ENCODE results near the gene PRR5.
"Not testable (repeated sequence)": the region's sequence is repeated elsewhere in the genome, so short reads cannot be mapped to it uniquely, and the experiment has no call there.

The PRR5 gene, protein sequence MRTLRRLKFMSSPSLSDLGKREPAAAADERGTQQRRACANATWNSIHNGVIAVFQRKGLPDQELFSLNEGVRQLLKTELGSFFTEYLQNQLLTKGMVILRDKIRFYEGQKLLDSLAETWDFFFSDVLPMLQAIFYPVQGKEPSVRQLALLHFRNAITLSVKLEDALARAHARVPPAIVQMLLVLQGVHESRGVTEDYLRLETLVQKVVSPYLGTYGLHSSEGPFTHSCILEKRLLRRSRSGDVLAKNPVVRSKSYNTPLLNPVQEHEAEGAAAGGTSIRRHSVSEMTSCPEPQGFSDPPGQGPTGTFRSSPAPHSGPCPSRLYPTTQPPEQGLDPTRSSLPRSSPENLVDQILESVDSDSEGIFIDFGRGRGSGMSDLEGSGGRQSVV

GRCh38 chr22:44701824-44702478 is at the start of gene PRR5:
PRR5 (plus strand) TSS chr22:44702204; CDS start chr22:44702475, 271 bp downstream.
- H3K4me1 ChIP-seq (ENCODE audit: control insufficient read depth in 1 of 2, insufficient read depth in 1 of 2, low read depth in 1 of 2, low read length in 1 of 2): peaks cover 23 to 24% of the 10 kb centered on the region in 2 experiments
- H3K4me3 ChIP-seq (ENCODE audit: low read depth in 1 of 2, low read length in 1 of 2): peak within 1 kb of the TSS; percentile 57 to 60
- H3K36me3 ChIP-seq: no peaks in the 10 kb centered on the region
- H3K27ac ChIP-seq: no peak within 1 kb of the TSS
- TF ChIP-seq CTCF (IDR thresholded peaks at IDR 0.05): no peak
- H3K9me3 ChIP-seq: no peaks in the 10 kb centered on the region
- peaks cover 57% of the 10 kb centered on the region for H3K27me3 ChIP-seq

DNA sequence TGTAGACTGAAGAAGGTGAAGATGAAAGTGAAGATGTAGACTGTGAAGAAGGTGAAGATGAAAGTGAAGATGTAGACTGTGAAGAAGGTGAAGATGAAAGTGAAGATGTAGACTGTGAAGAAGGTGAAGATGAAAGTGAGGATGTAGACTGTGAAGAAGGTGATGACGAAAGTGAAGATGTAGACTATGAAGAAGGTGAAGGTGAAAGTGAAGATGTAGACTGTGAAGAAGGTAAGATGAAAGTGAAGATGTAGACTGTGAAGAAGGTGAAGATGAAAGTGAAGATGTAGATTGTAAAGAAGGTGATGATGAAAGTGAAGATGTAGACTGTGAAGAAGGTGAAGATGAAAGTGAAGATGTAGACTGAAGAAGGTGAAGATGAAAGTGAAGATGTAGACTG is 49.1 kb upstream of the PRR5 start:
- not testable (repeated sequence) for H3K4me1 ChIP-seq (ENCODE audit: control insufficient read depth in 1 of 2, insufficient read depth in 1 of 2, low read depth in 1 of 2, low read length in 1 of 2); H3K27ac ChIP-seq; H3K36me3 ChIP-seq; H3K9me3 ChIP-seq; H3K4me3 ChIP-seq (ENCODE audit: low read depth in 1 of 2, low read length in 1 of 2)
- H3K27me3 ChIP-seq: peaks cover 14% of the 10 kb centered on the region

GRCh38 chr22:44658311-44658953 is 43.6 kb upstream of the PRR5 start:
- H3K36me3 ChIP-seq: no peaks in the 10 kb centered on the region
- H3K4me3 ChIP-seq (ENCODE audit: low read depth in 1 of 2, low read length in 1 of 2): no peak overlapping the region
- no peak for TF ChIP-seq CTCF (IDR thresholded peaks at IDR 0.05)
- no peaks in the 10 kb centered on the region for H3K9me3 ChIP-seq
- peaks cover 19% of the 10 kb centered on the region for H3K27me3 ChIP-seq
- H3K27ac ChIP-seq: no peak overlapping the region
- H3K4me1 ChIP-seq (ENCODE audit: control insufficient read depth in 1 of 2, insufficient read depth in 1 of 2, low read depth in 1 of 2, low read length in 1 of 2): no peaks in the 10 kb centered on the region

- no peak for TF ChIP-seq CTCF (IDR thresholded peaks at IDR 0.05)
- Histone ChIP-seq H3K9me3 (no peaks in the 10 kb centered on the region), H3K4me3 (ENCODE audit: low read depth in 1 of 2, low read length in 1 of 2) (no peak overlapping the region), H3K4me1 (ENCODE audit: control insufficient read depth in 1 of 2, insufficient read depth in 1 of 2, low read depth in 1 of 2, low read length in 1 of 2) (peaks cover 6 to 7% of the 10 kb centered on the region in 2 experiments), H3K27ac (no peak overlapping the region), H3K27me3 (peaks cover 19% of the 10 kb centered on the region), H3K36me3 (no peaks in the 10 kb centered on the region)
These were observed 42.9 kb upstream of the PRR5 start for GRCh38 chr22:44659140-44659539.

GRCh38 chr22:44660051-44660830 is 41.8 kb upstream of the PRR5 start:
- H3K9me3 ChIP-seq: no peaks in the 10 kb centered on the region
- no peak for TF ChIP-seq CTCF (IDR thresholded peaks at IDR 0.05)
- no peaks in the 10 kb centered on the region for H3K36me3 ChIP-seq
- H3K27ac ChIP-seq: no peak overlapping the region
- peaks cover 17 to 18% of the 10 kb centered on the region in 2 experiments for H3K4me1 ChIP-seq (ENCODE audit: control insufficient read depth in 1 of 2, insufficient read depth in 1 of 2, low read depth in 1 of 2, low read length in 1 of 2)
- no peak overlapping the region for H3K4me3 ChIP-seq (ENCODE audit: low read depth in 1 of 2, low read length in 1 of 2)
- H3K27me3 ChIP-seq: peaks cover 19% of the 10 kb centered on the region

Measured in neutrophil (primary cell).